Type B pancreatic cell (in vitro differentiated cells): Measurements from ENCODE around the gene P2RY8. TPM values are rescaled to one million over a fixed set of nuclear protein-coding genes. Genes with fewer than 3 reads are reported as not detected.
A peak's percentile ranks its signal among the peaks of the same experiment; 100 is the strongest.

Source experiments
- DNase-seq: peaks from one replicate; pipeline ENCODE4 v3.0.0; 2021; ENCODE audit warnings: mixed read lengths; ENCODE audit not compliant: unreplicated experiment; ENCODE audit errors: extremely low spot score
- H3K27ac Mint-ChIP-seq: 2 replicates; pipeline ENCODE4 v1.8.0; 2021; ENCODE audit warnings: mild to moderate bottlenecking, mixed read lengths
- H3K27me3 Mint-ChIP-seq: 2 replicates; pipeline ENCODE4 v1.8.0; 2021; ENCODE audit warnings: mixed read lengths
- H3K36me3 Mint-ChIP-seq: 2 replicates; pipeline ENCODE4 v1.8.0; 2021; ENCODE audit warnings: mixed read lengths
- H3K4me1 Mint-ChIP-seq: one replicate; pipeline ENCODE4 v1.8.0; 2021; ENCODE audit warnings: mixed read lengths; ENCODE audit not compliant: unreplicated experiment
- H3K4me3 Mint-ChIP-seq: 2 replicates; pipeline ENCODE4 v1.8.0; 2021; ENCODE audit warnings: mild to moderate bottlenecking, mixed read lengths
- H3K9me3 Mint-ChIP-seq: 2 replicates; pipeline ENCODE4 v1.8.0; 2021; ENCODE audit warnings: mixed read lengths
- long read RNA-seq: library from polyadenylated mRNA; unstranded; transcript quantifications from one replicate; pipeline ENCODE4 v2.0.0, GENCODE V29; 2020
- total RNA-seq: library from RNA; stranded (reverse); gene quantifications from 2 replicates; pipeline ENCODE4 v1.2.1, GENCODE V29; 2021; ENCODE audit warnings: low replicate concordance
- TF ChIP-seq, protein P1 (sequence below): fragments of 200-600 bp; sonication (generic); conservative IDR thresholded peaks from 2 replicates; pipeline ENCODE4 v1.5.0; 2021; ENCODE audit warnings: antibody characterized with exemption, mild to moderate bottlenecking

Gene P2RY8
- total RNA-seq: not detected in 2 replicates
- long read RNA-seq: 0 reads

- no peaks in the 10 kb centered on the region for H3K4me1 Mint-ChIP-seq
- no peak within 1 kb of the TSS for H3K27ac Mint-ChIP-seq
- no peak within 1 kb of the TSS for H3K4me3 Mint-ChIP-seq
- H3K27me3 Mint-ChIP-seq: no peaks in the 10 kb centered on the region
- TF ChIP-seq, protein P1, sequence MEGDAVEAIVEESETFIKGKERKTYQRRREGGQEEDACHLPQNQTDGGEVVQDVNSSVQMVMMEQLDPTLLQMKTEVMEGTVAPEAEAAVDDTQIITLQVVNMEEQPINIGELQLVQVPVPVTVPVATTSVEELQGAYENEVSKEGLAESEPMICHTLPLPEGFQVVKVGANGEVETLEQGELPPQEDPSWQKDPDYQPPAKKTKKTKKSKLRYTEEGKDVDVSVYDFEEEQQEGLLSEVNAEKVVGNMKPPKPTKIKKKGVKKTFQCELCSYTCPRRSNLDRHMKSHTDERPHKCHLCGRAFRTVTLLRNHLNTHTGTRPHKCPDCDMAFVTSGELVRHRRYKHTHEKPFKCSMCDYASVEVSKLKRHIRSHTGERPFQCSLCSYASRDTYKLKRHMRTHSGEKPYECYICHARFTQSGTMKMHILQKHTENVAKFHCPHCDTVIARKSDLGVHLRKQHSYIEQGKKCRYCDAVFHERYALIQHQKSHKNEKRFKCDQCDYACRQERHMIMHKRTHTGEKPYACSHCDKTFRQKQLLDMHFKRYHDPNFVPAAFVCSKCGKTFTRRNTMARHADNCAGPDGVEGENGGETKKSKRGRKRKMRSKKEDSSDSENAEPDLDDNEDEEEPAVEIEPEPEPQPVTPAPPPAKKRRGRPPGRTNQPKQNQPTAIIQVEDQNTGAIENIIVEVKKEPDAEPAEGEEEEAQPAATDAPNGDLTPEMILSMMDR: no peak
- DNase-seq: peak; percentile 63
- no peaks in the 10 kb centered on the region for H3K9me3 Mint-ChIP-seq
- no peaks in the 10 kb centered on the region for H3K36me3 Mint-ChIP-seq
Observed at GRCh38 chrX:1537031-1537715, at the start of gene P2RY8. Gene P2RY8 (minus strand): TSS chrX:1537185. CDS start chrX:1466558, 70,627 bp downstream.

GRCh38 chrX:1584237-1585011 lies 47.4 kb upstream of the P2RY8 start:
- no peak overlapping the region for H3K27ac Mint-ChIP-seq
- H3K4me3 Mint-ChIP-seq: no peak overlapping the region
- H3K36me3 Mint-ChIP-seq: no peaks in the 10 kb centered on the region
- H3K27me3 Mint-ChIP-seq: no peaks in the 10 kb centered on the region
- H3K9me3 Mint-ChIP-seq: no peaks in the 10 kb centered on the region
- H3K4me1 Mint-ChIP-seq: no peaks in the 10 kb centered on the region
- TF ChIP-seq, protein P1: no peak
- no peak for DNase-seq

- H3K4me1 Mint-ChIP-seq: no peaks in the 10 kb centered on the region
- TF ChIP-seq, protein P1: no peak
- no peaks in the 10 kb centered on the region for H3K27me3 Mint-ChIP-seq
- no peak for DNase-seq
- no peaks in the 10 kb centered on the region for H3K36me3 Mint-ChIP-seq
- H3K4me3 Mint-ChIP-seq: no peak overlapping the region
- H3K27ac Mint-ChIP-seq: no peak overlapping the region
- H3K9me3 Mint-ChIP-seq: no peaks in the 10 kb centered on the region
Observed at GRCh38 chrX:1582686-1583437, 45.9 kb upstream of the P2RY8 start.

GRCh38 chrX:1581132-1581531 lies 44.1 kb upstream of the P2RY8 start:
- no peak overlapping the region for H3K4me3 Mint-ChIP-seq
- DNase-seq: no peak
- H3K9me3 Mint-ChIP-seq: no peaks in the 10 kb centered on the region
- H3K27ac Mint-ChIP-seq: no peak overlapping the region
- TF ChIP-seq, protein P1: peak; percentile 79
- no peaks in the 10 kb centered on the region for H3K27me3 Mint-ChIP-seq
- H3K36me3 Mint-ChIP-seq: no peaks in the 10 kb centered on the region
- H3K4me1 Mint-ChIP-seq: no peaks in the 10 kb centered on the region

- H3K4me3 Mint-ChIP-seq: no peak overlapping the region
- H3K36me3 Mint-ChIP-seq: no peaks in the 10 kb centered on the region
Observed at GRCh38 chrX:1578511-1579173, 41.7 kb upstream of the P2RY8 start.

More at GRCh38 chrX:1578511-1579173, 41.7 kb upstream of the P2RY8 start:
- Mint-ChIP-seq H3K27ac (no peak overlapping the region), H3K27me3 (no peaks in the 10 kb centered on the region), H3K4me1 (no peaks in the 10 kb centered on the region), H3K9me3 (no peaks in the 10 kb centered on the region)
- TF ChIP-seq, protein P1: no peak
- DNase-seq: no peak
